Sigmoid colon (tissue), 3 donors: ENCODE results near the gene PPP2R2C.

Experiments used
- CTCF ChIP-seq, 4 experiments: fragments of 450-650 bp in 3 of 4; fragments of 200-600 bp in 1 of 4; IDR thresholded peaks; one replicate each; pipeline ENCODE4 v1.5.1; 2016 to 2019; ENCODE audit warnings: antibody characterized with exemption in 4 of 4, mild to moderate bottlenecking in 3 of 4, moderate library complexity in 2 of 4
- POLR2A ChIP-seq, 2 donors: fragments of 450-650 bp; IDR thresholded peaks; one replicate each; pipeline ENCODE4 v1.6.1; 2016; ENCODE audit warnings: antibody characterized with exemption in 2 of 2, mild to moderate bottlenecking in 2 of 2, moderate library complexity in 2 of 2

- no peak for TF ChIP-seq CTCF (IDR thresholded peaks at IDR 0.05)
- TF ChIP-seq POLR2A (IDR thresholded peaks at IDR 0.05): no peak
Observed at GRCh38 chr4:6492027-6492590, 19.7 kb upstream of the PPP2R2C start.
